Measurements from ENCODE around the gene PTPN13.

Gene PTPN13, protein sequence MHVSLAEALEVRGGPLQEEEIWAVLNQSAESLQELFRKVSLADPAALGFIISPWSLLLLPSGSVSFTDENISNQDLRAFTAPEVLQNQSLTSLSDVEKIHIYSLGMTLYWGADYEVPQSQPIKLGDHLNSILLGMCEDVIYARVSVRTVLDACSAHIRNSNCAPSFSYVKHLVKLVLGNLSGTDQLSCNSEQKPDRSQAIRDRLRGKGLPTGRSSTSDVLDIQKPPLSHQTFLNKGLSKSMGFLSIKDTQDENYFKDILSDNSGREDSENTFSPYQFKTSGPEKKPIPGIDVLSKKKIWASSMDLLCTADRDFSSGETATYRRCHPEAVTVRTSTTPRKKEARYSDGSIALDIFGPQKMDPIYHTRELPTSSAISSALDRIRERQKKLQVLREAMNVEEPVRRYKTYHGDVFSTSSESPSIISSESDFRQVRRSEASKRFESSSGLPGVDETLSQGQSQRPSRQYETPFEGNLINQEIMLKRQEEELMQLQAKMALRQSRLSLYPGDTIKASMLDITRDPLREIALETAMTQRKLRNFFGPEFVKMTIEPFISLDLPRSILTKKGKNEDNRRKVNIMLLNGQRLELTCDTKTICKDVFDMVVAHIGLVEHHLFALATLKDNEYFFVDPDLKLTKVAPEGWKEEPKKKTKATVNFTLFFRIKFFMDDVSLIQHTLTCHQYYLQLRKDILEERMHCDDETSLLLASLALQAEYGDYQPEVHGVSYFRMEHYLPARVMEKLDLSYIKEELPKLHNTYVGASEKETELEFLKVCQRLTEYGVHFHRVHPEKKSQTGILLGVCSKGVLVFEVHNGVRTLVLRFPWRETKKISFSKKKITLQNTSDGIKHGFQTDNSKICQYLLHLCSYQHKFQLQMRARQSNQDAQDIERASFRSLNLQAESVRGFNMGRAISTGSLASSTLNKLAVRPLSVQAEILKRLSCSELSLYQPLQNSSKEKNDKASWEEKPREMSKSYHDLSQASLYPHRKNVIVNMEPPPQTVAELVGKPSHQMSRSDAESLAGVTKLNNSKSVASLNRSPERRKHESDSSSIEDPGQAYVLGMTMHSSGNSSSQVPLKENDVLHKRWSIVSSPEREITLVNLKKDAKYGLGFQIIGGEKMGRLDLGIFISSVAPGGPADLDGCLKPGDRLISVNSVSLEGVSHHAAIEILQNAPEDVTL (N-terminal part only)

DNA sequence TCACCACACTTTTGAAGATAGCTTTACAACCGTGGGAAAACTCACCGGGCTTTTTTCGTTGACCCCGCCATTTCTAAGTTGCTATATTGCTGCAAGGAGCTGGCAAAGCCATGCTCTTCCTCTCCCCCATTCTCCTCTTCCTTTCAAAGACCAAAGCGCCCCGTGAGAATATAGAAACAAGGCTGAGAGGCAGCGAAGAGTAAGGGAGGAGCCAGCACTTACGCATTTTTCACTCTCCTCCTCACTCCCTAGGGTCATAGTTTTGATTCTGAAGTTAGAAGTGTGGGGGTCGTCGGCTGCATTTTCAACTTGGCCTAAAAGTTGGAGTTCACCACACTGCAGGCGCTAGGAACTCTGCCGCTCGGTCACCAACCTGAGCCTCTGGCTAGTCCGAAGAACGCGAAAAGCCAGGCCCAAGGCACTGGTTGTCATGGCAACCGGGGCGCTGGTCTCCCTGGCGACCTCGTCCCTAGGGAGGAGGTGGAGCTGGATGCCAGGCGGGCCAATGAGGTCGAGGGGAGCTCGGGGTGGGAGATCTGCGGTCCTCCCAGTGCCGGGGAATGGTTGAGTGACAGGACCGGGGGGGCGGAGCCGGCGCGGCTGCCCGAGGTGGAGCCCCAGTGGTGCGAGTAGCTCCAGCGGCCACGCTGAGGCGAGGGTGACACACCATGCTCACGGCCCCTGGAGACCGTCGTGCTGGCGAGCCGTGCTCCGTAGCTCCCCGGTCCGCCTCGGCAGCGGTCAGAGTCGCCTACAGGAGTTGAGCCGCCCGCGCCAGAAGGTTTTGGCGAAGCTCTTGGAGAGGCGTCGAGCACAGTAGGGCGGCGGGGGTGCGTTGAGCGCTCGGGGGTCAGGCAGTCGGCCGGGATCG, at the start of gene PTPN13:
Gene PTPN13 (plus strand): TSS at position 628 of the 871 bp plus-strand sequence. CDS start 40,942 bp downstream, outside the sequence.
- peak; percentile 99 for DNase-seq

DNA sequence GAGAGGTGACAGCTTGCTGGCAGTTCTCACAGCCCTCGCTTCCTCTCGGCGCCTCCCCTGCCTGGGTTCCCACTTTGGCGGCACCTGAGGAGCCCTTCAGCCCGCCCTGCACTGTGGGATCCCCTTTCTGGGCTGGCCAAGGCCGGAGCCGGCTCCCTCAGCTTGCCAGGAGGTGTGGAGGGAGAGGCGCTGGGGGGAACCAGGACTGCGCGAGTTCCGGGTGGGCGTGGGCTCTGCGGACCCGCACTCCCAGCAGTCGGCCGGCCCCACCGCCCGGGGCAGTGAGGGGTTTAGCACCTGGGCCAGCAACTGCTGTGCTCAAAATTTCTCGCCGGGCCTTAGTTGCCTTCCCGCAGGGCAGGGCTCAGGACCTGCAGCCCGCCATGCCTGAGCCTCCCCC, 47.0 kb upstream of the PTPN13 start:
- no peak for DNase-seq

DNA sequence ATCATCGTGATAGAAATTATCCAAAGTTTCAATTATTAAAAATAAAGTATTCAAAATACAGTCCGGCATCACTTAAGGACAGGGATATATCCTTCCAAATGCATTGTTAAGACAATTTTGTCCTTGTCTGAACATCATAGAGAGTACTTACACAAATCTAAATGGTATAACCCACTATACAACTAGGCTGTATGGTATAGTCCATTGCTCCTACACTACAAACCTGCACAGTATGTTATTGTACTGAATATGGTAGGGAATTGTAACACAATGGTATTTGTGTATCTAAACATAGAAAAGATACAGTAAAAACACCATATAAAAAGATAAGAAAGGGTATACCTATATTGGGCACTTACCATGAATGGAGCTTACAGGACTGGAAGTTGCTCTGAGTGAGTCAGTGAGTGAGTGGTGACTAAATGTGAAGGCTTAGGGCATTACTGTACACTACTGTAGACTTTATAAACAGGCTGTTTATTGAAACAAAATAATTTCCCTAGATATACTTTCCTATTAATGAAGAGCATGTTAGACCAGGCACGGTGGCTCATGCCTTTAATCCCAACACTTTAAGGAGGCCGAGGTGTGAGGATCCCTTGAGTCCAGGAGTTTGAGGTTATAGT, 44.8 kb upstream of the PTPN13 start:
- DNase-seq = peak; percentile 31

DNA sequence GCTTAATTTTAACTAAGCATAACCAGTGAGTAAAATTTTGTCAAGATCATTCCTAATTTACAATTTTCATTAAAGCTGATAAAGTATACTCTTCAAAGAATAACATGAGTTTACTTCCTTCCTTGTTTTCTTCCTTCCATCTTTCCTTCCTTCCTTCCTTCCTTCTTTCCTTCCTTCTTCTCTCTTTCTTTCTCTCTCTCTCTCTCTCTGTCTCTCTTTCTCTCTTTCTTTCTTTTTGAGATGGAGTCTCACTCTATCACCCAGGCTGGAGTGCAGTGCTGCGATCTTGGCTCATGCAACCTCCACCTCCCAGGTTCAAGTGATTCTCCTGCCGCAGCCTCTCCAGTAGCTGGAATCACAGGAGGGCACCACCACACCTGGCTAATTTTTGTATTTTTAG, 42.7 kb upstream of the PTPN13 start:
- no peak for DNase-seq

DNA sequence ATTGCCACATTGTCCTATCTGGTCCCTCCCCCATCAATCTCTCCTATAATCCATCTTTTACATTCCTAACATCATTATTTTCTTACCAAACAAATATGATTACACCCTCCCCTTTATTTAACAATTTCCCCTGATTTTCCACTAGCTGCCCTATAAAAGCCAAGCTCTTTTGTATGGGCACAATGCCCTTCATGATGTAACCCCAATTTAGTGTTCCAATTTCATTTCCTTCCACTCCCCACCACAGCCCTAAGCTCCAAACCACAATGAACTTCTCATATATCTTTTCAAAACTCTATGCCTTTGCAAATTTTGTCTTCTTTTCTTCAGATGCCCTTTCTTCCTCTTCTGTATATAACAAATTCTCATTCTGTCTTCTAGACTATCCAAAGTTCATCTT, 39.5 kb upstream of the PTPN13 start:
- DNase-seq = no peak

DNA sequence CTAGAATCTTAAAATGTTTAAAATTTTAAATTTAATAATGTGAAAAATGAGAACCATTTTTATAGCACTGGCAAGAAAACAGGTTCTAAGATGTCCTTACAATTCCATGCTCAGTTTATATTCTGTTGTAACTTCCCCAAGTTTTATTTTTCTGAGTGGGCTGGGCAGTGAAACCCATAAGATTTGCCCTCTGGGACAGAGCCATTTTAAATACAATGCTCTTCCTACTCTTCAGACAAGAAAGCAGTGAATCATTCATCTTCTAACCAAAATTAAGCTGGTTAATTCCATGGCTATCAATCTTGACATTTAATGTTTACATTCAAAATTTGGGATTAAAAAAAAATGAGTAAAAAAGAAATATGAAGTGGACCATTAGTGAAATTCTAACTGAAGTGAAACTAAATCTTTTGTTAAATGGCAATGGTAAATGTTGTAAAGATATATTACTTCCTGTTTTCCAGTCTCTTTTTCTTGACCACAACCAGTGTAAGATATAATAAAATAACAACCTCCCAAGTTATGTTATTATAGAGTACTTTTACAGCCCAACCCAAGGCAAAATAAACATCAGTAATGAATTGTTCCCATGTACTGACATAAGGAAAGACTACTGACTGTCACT, 37.2 kb upstream of the PTPN13 start:
- peak; percentile 5 for DNase-seq

DNA sequence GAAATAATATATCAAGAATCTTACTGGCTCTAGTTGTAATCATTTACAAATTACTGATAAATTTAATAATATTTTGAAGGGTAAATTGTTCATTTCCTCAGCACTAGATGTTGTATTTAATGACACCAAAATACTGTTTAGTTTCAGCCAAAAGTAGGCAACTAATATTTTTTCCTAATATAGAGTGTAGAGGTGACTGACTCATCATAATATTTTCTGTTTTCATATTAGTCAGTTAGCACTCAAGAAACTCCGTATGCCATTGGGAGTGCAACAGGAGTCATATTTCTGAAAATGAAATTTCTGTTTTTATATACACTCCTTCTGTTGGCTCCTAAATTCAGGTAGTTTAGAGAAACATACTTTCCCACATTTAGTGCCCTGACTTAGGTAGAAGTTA, 36.6 kb upstream of the PTPN13 start:
- peak; percentile 10 for DNase-seq

DNA sequence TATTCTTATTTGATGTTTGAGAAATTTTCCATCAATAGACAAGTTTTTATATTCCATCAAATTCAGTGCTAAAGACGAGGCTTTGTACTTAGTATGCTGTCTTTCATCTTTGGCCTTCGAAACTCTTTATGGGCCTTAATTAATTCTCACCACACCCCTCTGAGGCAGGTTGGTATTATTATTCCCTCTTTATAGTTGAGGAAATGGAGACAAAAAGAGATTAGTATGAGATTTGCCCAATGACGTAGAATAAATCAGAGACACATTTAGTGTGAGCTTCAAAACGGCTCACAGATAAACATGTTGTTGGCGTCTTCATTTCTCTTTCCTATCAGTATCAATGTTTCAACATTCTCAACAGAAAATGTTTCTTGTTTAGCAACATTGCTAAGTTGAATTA, 35.9 kb upstream of the PTPN13 start:
- DNase-seq = no peak

DNA sequence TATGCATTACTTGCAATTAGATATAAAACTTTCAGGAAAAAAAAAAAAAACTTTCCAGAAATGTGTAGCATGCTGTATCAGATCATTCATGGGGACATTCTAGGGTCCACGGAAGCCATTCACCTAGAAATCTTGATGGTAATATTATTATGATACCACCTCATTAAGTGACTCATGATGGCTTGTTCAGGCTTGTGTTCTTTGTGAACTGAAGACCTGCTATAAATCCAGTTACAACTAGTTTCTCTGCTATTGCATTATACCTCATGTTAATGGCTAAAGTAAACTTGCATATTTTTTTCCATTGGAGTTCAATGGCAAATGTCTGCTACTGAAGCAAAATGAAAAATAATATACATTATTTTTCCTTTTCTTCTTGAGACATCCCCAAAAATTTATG, 35.3 kb upstream of the PTPN13 start:
- DNase-seq = peak; percentile 8

DNA sequence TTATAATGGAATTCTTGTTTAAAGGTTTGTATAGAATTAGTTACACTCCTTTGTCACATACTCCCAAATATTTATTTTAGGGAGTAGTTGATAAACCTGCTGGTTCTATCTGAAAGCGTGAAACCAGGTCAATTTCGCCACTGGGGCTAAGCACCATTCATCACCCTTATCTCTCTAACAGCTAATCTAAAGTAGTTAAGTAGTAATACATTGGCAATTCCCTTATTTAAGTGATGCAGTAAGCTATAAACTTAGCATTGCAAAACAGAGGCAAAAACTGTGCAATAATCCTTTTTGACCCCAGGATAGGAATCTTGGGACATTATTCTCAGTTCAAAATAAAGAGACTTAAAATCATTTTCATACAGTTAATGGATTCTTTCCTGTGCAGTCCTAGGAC, 33.7 kb upstream of the PTPN13 start:
- DNase-seq = no peak

DNA sequence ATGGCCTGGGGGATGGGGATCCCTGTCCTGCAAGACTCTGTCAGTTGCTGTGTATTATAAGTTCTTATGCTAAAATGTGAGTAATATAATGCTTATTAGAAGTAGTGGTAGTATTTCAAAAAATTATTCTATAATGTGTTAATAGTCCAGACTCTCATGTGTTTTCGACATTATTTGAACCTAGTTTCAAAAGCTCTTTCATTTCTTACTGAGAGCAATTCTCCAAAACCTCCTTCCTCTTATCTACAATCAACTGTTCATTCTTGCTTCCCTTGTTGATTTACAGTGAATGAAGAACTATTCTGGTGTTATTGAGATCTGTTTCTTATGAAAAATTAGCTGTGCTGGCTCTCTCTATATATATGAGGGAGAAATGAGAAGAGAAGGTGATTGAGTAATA, 32.9 kb upstream of the PTPN13 start:
- DNase-seq = no peak

DNA sequence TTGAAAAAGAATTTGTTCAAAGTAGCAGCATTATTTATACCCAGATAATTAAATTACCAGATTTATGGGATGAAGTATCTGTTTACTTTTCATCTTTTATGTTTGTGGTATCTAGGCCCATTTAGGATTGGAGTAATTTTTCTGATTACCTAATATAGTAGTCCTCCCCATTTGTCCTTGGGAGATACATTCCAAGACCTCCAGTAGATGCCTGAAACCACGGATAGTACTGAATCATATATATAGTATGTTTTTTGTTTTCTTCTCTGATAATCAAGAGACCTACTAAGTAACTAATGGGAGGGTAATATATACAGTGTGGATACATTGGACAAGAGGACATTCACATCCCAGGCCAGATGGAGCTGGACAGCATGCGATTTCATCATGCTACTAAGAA, 30.7 kb upstream of the PTPN13 start:
- DNase-seq = peak; percentile 54

DNA sequence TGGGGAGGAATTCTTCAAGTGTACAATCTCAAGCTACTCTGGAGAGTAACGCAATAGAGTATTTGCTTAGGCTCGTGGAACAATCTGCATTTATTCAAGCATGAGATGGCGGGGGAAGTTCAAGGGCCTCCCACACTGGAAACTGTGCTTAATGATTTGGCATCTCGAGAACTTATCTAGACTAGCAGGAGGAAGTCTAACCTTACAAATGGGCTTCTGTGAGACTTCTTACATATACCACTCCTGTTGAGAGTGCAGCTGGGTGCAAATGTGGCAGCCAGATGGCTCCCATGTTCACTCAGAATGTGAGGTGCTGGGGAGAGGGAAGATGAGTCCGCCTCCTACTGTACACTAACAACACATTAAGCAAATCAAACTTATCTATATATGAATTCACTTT, 29.3 kb upstream of the PTPN13 start:
- no peak for DNase-seq

DNA sequence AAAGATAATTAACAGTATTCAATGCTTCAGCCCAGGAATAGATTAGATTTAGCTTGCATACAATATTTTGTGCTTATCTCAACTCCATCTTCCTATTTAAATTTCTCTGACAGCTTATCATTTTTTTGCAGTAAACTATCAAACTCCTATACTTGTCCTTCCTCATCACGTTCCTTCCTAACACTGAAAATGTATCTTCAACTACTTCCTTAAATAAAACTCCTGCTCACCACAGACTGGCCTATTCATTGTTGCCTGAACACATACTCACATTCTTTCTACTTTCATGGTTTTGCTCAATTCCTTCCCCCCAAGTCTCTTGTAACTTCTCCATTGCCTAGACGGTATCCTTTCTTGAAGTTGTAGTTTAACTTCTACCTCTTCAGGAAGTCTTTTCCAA, 28.5 kb upstream of the PTPN13 start:
- DNase-seq = no peak

DNA sequence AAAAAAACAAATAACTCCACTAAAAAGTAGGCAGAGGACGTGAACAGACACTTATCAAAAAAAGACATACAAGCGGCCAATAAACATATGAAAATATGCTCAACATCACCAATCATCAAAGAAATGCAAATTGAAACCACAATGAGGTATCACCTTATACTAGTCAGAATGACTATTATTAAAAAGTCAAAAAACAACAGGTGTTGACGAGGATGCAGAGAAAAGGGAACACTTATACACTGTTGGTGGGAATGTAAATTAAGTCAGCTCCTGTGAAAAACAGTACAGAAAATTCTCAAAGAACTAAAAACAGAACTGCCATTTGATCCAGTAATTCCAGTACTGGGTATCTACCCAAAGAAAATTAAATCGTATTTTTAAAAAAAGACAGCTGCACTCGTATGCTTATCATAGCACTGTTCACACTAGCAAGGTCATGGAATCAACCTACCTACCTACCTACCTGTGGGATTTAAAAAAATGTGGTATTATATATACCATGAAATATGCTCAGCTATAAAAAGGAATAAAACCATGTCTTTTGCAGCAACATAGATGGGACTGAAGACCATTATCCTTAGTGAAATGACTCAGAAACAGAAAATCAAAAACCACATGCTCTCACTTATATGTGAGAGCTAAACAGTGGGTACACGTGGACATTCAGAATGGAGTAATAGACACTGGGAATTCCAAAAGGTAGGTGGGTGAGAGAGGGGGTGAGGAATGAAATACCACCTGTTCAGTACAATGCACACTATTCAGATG, 24.8 kb upstream of the PTPN13 start:
- no peak for DNase-seq

DNA sequence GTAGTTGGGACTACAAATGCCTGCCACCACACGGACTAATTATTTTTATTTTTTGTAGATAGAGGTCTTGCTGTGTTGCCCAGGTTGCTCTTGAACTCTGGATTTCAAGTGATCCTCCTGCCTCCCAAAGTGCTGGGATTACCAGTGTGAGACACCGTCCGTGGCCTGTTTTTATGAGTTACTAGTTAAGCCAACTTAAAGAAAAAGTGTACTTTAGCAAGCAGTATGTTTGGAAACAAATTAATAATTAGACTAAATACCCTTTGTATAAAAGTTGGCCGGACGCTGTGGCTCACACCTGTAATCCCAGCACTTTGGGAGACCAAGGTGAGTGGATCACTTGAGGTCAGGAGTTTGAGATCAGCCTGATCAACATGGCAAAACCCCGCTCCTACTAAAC, 14.2 kb upstream of the PTPN13 start:
- DNase-seq = no peak

DNA sequence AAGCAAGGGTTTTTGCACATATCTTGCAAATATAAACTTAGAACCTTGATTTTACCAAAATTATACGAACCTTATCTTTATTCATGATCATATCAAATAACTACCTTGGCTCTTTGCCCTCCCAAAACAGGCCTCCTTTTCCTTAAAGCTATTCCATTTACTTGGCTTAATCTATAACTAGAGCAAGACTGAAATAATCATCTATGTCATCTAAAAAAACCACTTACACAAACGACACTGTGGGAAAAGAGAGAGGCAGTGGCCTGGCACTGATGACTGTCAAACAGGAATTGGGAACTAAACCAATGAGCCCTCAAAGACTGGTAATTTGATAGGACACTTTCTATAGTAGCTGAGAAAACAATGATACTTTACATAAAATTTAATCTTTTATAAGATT, 11.7 kb upstream of the PTPN13 start:
- no peak for DNase-seq

DNA sequence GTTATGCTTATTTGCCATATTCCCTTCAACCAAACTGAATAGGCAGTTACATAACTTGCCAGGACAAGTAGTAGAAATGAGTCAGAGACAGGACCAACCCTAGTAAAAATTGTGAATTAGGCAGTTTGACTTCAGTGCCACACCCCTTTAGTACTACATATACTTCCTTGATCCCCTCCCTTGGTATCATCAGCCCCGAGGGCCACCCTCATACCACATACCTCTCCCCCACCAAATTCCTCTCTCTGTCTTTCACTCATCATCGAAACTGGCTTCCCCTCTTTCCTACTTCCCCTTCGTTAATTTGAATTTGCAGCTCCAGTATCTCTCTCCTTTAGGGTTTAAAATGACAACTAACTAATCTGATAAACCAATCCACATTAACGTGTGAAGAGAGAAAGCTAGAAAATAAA, 7.9 kb upstream of the PTPN13 start:
- no peak for DNase-seq

DNA sequence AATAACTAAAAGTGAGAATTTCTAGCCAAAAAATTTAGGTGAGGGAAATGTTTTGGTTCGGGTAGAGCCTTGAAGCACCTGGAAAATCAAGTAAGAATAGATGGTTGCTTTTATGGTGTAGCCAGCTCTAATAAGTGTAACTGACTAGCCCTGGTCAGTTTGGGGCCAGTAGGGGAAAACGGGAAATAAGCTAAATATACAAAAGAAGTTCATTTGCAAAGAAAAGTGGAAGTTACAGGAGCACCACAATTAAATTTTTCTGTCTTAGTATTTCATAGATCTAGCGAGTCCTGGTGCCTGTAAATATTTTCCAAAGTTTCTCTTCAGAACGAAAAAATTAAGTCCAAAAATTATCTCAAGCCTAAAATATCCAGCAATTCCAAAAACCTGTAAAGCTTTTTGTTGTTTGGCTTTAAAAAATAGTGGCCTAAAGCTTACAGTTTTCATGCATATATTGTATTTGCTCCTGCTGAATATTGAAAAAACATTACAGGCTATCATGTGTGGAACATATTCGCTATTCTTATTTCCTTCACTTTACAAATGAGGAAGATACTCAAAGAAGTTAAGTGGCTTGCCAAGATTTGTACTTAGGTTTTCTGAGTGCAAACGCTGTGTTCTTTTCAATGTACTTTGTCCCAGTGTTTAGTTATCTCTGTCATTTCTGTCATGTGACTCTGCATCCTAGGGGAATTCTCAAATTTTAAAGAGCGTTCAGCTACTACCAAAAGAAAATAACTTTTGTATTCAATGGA, 7.3 kb upstream of the PTPN13 start:
- DNase-seq = no peak

Measured in fibroblast of skin of right biceps (primary cell).